ENCODE measurements around the gene SFRP5. TPM values are rescaled to one million over a fixed set of nuclear protein-coding genes. Genes with fewer than 3 reads are reported as not detected.

Gene SFRP5
- total RNA-seq, 1 donor from 2014 or later = not detected

DNA sequence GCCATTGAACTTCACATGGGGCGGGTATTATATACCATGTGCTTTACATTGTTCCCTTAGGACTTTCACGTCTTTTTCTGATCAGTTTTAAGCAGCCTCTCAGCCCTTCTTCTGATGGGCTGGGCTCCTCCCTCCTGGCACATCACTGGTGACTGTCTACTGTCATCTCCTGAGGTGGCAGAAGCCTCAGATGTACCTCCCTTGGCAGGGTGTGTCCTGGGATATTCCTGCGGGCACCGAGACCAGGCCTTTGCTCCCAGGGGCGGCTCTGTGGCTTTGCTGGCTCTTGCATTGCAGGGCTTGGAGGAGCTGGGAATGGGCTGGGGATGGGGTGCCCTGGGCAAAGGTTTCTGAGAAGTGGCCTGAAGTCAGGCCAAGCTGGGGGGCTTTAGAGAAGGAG lies 43.2 kb upstream of the SFRP5 start:
- peaks cover 5% of the 10 kb centered on the region for H3K9me3 Mint-ChIP-seq (ENCODE audit: unreplicated experiment)
- H3K36me3 Mint-ChIP-seq (ENCODE audit: unreplicated experiment) = no peaks in the 10 kb centered on the region
- TF ChIP-seq, protein P1, sequence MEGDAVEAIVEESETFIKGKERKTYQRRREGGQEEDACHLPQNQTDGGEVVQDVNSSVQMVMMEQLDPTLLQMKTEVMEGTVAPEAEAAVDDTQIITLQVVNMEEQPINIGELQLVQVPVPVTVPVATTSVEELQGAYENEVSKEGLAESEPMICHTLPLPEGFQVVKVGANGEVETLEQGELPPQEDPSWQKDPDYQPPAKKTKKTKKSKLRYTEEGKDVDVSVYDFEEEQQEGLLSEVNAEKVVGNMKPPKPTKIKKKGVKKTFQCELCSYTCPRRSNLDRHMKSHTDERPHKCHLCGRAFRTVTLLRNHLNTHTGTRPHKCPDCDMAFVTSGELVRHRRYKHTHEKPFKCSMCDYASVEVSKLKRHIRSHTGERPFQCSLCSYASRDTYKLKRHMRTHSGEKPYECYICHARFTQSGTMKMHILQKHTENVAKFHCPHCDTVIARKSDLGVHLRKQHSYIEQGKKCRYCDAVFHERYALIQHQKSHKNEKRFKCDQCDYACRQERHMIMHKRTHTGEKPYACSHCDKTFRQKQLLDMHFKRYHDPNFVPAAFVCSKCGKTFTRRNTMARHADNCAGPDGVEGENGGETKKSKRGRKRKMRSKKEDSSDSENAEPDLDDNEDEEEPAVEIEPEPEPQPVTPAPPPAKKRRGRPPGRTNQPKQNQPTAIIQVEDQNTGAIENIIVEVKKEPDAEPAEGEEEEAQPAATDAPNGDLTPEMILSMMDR (IDR thresholded peaks at IDR 0.05; ENCODE audit: partially characterized antibody, unreplicated experiment) = no peak
- H3K4me1 Mint-ChIP-seq (ENCODE audit: low read depth, unreplicated experiment) = peaks cover 26% of the 10 kb centered on the region
- peaks cover 7% of the 10 kb centered on the region for H3K27me3 Mint-ChIP-seq (ENCODE audit: unreplicated experiment)
- no peak for DNase-seq
- no peak overlapping the region for H3K4me3 Mint-ChIP-seq (ENCODE audit: unreplicated experiment)
- H3K27ac Mint-ChIP-seq (ENCODE audit: unreplicated experiment) = no peak overlapping the region

DNA sequence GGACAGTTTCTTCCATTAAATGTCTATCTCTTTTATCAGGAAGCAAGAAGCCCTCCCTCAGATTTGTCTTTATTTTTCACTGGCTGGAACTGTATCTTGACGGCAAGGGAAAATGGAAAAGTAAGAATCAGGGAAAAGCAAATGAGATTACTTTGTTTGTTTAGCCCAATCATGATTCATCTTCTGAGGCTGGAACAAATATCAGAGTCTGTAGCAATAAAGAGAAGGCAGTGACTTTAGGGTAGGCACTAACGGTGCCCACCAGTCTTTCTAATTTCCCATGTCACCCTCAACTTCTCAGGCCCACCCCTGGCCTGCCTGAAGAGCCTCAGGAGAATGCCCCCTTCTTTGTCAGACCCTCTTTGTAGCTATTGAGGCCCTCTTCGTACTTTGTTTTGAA lies 41.5 kb upstream of the SFRP5 start:
- H3K4me3 Mint-ChIP-seq (ENCODE audit: unreplicated experiment) = no peak overlapping the region
- peaks cover 20% of the 10 kb centered on the region for H3K4me1 Mint-ChIP-seq (ENCODE audit: low read depth, unreplicated experiment)
- TF ChIP-seq, protein P1 (IDR thresholded peaks at IDR 0.05; ENCODE audit: partially characterized antibody, unreplicated experiment) = no peak
- no peaks in the 10 kb centered on the region for H3K36me3 Mint-ChIP-seq (ENCODE audit: unreplicated experiment)
- peaks cover 3% of the 10 kb centered on the region for H3K9me3 Mint-ChIP-seq (ENCODE audit: unreplicated experiment)
- H3K27me3 Mint-ChIP-seq (ENCODE audit: unreplicated experiment) = peaks cover 7% of the 10 kb centered on the region
- no peak overlapping the region for H3K27ac Mint-ChIP-seq (ENCODE audit: unreplicated experiment)
- no peak for DNase-seq

DNA sequence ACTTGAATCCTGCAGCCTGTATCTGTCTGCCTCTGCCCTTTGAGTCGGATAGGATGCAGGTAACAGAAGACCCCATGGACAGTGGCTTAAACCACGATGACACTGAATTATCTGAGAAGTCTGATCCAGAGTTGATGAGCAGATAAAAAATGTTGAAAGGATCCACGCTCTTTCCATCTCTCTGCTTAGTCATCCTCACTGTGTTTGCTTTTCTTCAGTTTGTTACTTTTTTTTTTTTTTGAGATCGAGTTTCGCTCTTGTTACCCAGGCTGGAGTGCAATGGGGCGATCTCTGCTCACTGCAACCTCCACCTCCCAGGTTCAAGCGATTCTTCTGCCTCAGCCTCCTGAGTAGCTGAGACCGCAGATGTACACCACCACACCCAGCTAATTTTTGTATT lies 40.9 kb upstream of the SFRP5 start:
- H3K27me3 Mint-ChIP-seq (ENCODE audit: unreplicated experiment) = peaks cover 6% of the 10 kb centered on the region
- no peak overlapping the region for H3K4me3 Mint-ChIP-seq (ENCODE audit: unreplicated experiment)
- TF ChIP-seq, protein P1 (IDR thresholded peaks at IDR 0.05; ENCODE audit: partially characterized antibody, unreplicated experiment) = no peak
- peaks cover 3% of the 10 kb centered on the region for H3K9me3 Mint-ChIP-seq (ENCODE audit: unreplicated experiment)
- H3K27ac Mint-ChIP-seq (ENCODE audit: unreplicated experiment) = no peak overlapping the region
- no peaks in the 10 kb centered on the region for H3K36me3 Mint-ChIP-seq (ENCODE audit: unreplicated experiment)
- no peak for DNase-seq
- H3K4me1 Mint-ChIP-seq (ENCODE audit: low read depth, unreplicated experiment) = peaks cover 14% of the 10 kb centered on the region

DNA sequence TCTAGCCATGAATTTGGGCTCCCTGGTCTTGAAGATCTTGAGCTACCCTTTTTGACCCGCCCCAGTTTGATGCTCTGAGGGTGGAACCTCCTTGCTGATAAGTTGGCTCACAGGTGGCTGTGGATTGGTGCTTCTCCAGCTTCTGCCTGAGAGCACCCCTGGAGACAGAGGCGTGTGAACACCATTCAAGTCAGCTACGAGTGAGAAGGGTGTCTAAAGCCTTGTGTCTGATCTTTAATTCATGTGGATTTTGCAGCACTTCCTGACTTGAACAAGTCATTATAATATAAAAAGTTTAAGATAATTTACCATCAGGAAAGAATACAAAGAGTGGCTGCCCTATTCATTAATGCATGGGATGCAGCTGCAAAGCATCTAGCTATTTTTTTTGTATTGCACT lies 40.2 kb upstream of the SFRP5 start:
- peaks cover under 1% of the 10 kb centered on the region for H3K9me3 Mint-ChIP-seq (ENCODE audit: unreplicated experiment)
- H3K4me1 Mint-ChIP-seq (ENCODE audit: low read depth, unreplicated experiment) = peaks cover 7% of the 10 kb centered on the region
- H3K4me3 Mint-ChIP-seq (ENCODE audit: unreplicated experiment) = no peak overlapping the region
- no peak for DNase-seq
- H3K27me3 Mint-ChIP-seq (ENCODE audit: unreplicated experiment) = peaks cover 4% of the 10 kb centered on the region
- H3K36me3 Mint-ChIP-seq (ENCODE audit: unreplicated experiment) = no peaks in the 10 kb centered on the region
- no peak overlapping the region for H3K27ac Mint-ChIP-seq (ENCODE audit: unreplicated experiment)
- TF ChIP-seq, protein P1 (IDR thresholded peaks at IDR 0.05; ENCODE audit: partially characterized antibody, unreplicated experiment) = no peak

DNA sequence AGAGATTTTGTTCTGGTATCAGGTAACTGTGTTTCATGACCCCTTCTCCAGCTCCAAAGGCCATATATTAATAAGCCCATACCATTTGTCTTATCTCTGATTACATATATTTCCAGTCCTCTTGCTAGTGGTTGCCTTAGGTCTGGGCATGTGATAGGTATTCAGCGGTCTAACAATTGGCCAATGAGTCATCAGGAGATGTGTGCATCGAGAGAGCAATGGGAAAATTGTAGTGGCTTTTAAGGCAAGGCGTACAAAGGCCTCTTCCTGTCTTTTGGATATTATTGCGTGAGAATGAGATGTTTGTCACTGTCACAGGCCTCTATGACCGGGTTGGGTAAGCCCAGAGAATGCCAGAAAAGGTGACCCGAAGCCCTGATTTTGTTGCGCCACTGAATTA lies 38.6 kb upstream of the SFRP5 start:
- TF ChIP-seq, protein P1 (IDR thresholded peaks at IDR 0.05; ENCODE audit: partially characterized antibody, unreplicated experiment) = no peak
- H3K27me3 Mint-ChIP-seq (ENCODE audit: unreplicated experiment) = peaks cover 3% of the 10 kb centered on the region

More for the DNA sequence above, 38.6 kb upstream of the SFRP5 start:
- DNase-seq = no peak
- no peak overlapping the region for H3K27ac Mint-ChIP-seq (ENCODE audit: unreplicated experiment)
- H3K4me3 Mint-ChIP-seq (ENCODE audit: unreplicated experiment) = no peak overlapping the region
- no peaks in the 10 kb centered on the region for H3K9me3 Mint-ChIP-seq (ENCODE audit: unreplicated experiment)
- no peaks in the 10 kb centered on the region for H3K36me3 Mint-ChIP-seq (ENCODE audit: unreplicated experiment)
- H3K4me1 Mint-ChIP-seq (ENCODE audit: low read depth, unreplicated experiment) = peaks cover 5% of the 10 kb centered on the region

All from glutamatergic neuron (in vitro differentiated cells).